Aorta (tissue), 4 donors: Measurements from ENCODE around the gene MAPRE3. TPM values are rescaled to one million over a fixed set of nuclear protein-coding genes. Genes with fewer than 3 reads are reported as not detected.

ENCODE experiments used
- polyA plus RNA-seq, 2 donors: library from polyadenylated mRNA; stranded (reverse); fragments of 200-250 nt; gene quantifications; one replicate each; pipeline ENCODE4 v1.2.3, GENCODE V29; 2013
- total RNA-seq, 2 donors: library from RNA; stranded (reverse); fragmentation: NEBNext Ultra II Directional; extraction: Animal tissue kit (Norgen Biotek cat#: 25700); gene quantifications; one replicate each; pipeline ENCODE4 v1.2.1, GENCODE V29; 2021
- donor health status: healthy with polysubstance abuse.
- donor health status: Bipolar disorder and iron deficiency.
- donor health status: DM: no; HTN: no; CAD: no.
- donor health status: DM: yes; HTN: yes; CAD: no.

Gene MAPRE3
- total and polyA plus RNA-seq, 4 donors, result 7.9 to 26.7 (median 16.0) TPM

Other genes with a start within 250 kb of the MAPRE3 start
- gene SLC35F6, start 206.4 kb upstream of the MAPRE3 start, total RNA-seq, result 10 to 100 TPM; 33.2 to 34.6 TPM
- 1 to 10 TPM; 9.6 to 10.0 TPM for gene SLC35F6, start 206.4 kb upstream of the MAPRE3 start, polyA plus RNA-seq
- gene CENPA, start 184.6 kb upstream of the MAPRE3 start, total RNA-seq, result 1 to 10 TPM in 1 of 2 donors, under 1 TPM in 1; 0.23 to 1.2 TPM
- gene CENPA, start 184.6 kb upstream of the MAPRE3 start, polyA plus RNA-seq, result not detected
- gene DPYSL5, start 122.5 kb upstream of the MAPRE3 start, total RNA-seq, result not detected
- not detected for gene DPYSL5, start 122.5 kb upstream of the MAPRE3 start, polyA plus RNA-seq
- 100 to 1,000 TPM in 1 of 2 donors, 10 to 100 TPM in 1; 96.4 to 106 TPM for gene TMEM214, start 62.3 kb downstream of the MAPRE3 start, total RNA-seq
- 10 to 100 TPM; 30.2 to 93.3 TPM for gene TMEM214, start 62.3 kb downstream of the MAPRE3 start, polyA plus RNA-seq
- gene AGBL5, start 81.0 kb downstream of the MAPRE3 start, total RNA-seq, result 10 to 100 TPM; 14.3 to 15.0 TPM
- gene AGBL5, start 81.0 kb downstream of the MAPRE3 start, polyA plus RNA-seq, result 10 to 100 TPM; 11.5 to 16.7 TPM
- 100 to 1,000 TPM; 219 to 260 TPM for gene OST4, start 101.0 kb downstream of the MAPRE3 start, total RNA-seq
- 100 to 1,000 TPM; 531 to 750 TPM for gene OST4, start 101.0 kb downstream of the MAPRE3 start, polyA plus RNA-seq
- 100 to 1,000 TPM; 180 to 200 TPM for gene EMILIN1, start 108.0 kb downstream of the MAPRE3 start, total RNA-seq
- 100 to 1,000 TPM in 1 of 2 donors, 10 to 100 TPM in 1; 50.0 to 249 TPM for gene EMILIN1, start 108.0 kb downstream of the MAPRE3 start, polyA plus RNA-seq
- gene KHK, start 116.1 kb downstream of the MAPRE3 start, total RNA-seq, result 1 to 10 TPM; 3.4 to 5.1 TPM
- gene KHK, start 116.1 kb downstream of the MAPRE3 start, polyA plus RNA-seq, result 10 to 100 TPM in 1 of 2 donors, 1 to 10 TPM in 1; 6.0 to 38.7 TPM
- gene CGREF1, start 148.5 kb downstream of the MAPRE3 start, total RNA-seq, result 1 to 10 TPM; 8.1 to 8.6 TPM
- gene CGREF1, start 148.5 kb downstream of the MAPRE3 start, polyA plus RNA-seq, result 1 to 10 TPM; 5.8 to 6.9 TPM
- under 1 TPM in 1 of 2 donors, not detected in 1; 0.90 TPM for gene ABHD1, start 153.2 kb downstream of the MAPRE3 start, total RNA-seq
- gene ABHD1, start 153.2 kb downstream of the MAPRE3 start, polyA plus RNA-seq, result under 1 TPM in 1 of 2 donors, not detected in 1; 0.08 TPM
- 10 to 100 TPM; 42.1 to 48.1 TPM for gene PREB, start 164.0 kb downstream of the MAPRE3 start, total RNA-seq
- gene PREB, start 164.0 kb downstream of the MAPRE3 start, polyA plus RNA-seq, result 10 to 100 TPM; 24.9 to 46.3 TPM
- gene PRR30, start 168.8 kb downstream of the MAPRE3 start, total RNA-seq, result not detected
- not detected for gene PRR30, start 168.8 kb downstream of the MAPRE3 start, polyA plus RNA-seq
- 1 to 10 TPM in 1 of 2 donors, under 1 TPM in 1; 0.39 to 1.1 TPM for gene TCF23, start 178.4 kb downstream of the MAPRE3 start, total RNA-seq
- not detected for gene TCF23, start 178.4 kb downstream of the MAPRE3 start, polyA plus RNA-seq
- gene ATRAID, start 241.4 kb downstream of the MAPRE3 start, total RNA-seq, result 10 to 100 TPM; 66.9 to 93.8 TPM
- 100 to 1,000 TPM; 144 to 176 TPM for gene ATRAID, start 241.4 kb downstream of the MAPRE3 start, polyA plus RNA-seq
- 10 to 100 TPM; 17.9 to 21.3 TPM for gene SLC5A6, start 241.6 kb downstream of the MAPRE3 start, total RNA-seq
- gene SLC5A6, start 241.6 kb downstream of the MAPRE3 start, polyA plus RNA-seq, result 10 to 100 TPM; 16.4 to 24.7 TPM
- gene CAD, start 246.7 kb downstream of the MAPRE3 start, total RNA-seq, result 10 to 100 TPM; 19.5 to 29.7 TPM
- gene CAD, start 246.7 kb downstream of the MAPRE3 start, polyA plus RNA-seq, result 10 to 100 TPM in 1 of 2 donors, 1 to 10 TPM in 1; 6.9 to 16.9 TPM